Measurements from ENCODE around the gene ZFP1.
"Not testable (repeated sequence)": the region's sequence is repeated elsewhere in the genome, so short reads cannot be mapped to it uniquely, and the experiment has no call there.

Gene ZFP1

DNA sequence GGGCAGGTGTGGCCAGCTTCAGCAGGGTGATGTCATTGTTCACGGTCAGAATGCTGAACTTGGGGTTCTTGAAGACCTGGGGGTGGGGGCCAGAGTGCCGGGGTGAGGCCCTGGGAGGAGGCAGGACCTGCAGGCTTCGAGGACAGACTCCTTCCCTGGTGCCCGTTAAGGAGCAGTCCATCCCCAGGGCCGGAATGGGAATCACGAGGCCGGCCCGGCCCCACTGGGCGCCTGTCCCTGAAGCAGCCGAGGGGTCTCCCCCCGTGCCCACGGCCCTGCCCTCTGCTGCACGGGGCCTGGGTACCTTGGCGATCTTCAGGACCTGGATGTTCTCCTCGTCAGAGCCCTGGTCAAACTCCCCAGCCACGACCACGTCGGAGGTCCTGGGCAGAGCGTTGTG, 57.1 kb downstream of the ZFP1 start:
- not testable (repeated sequence) for DNase-seq

DNA sequence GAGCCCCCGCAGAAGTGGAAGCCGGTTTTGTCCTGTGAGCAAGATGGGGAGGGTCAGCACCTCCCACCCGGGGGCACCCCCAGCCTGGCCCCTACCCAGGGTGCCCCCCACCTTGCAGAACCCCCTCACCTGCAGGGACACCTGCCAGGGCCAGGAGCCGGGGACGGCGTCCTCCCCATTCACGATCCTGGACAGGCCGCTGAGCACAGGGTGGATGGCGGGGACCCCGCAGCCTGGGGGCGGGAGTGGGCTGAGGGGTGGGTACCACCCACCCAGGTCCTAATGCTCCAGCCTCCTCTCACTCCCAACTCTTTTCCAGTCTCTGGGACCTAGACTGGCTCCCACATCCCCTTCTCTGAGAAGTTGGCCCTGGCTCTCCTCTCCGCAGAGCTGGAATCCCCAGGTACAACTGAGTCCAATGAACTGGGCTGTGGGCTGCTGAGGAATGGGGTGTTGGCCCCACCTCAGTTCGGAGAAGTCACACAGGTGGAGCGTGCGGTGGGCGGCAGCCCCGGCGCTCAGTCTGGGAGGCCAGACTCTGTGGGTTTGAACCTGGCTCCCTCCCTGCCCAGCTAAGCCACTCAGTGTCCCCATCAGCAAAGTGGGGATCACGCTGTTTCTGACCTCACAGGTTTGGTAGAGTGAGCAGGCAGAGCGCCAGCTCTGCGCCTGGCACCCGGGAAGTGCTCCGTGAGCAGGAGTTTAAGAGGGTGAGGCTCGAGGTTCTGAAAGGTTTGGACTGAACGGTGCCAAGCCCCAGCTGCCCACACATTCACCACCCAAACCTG, 57.8 kb downstream of the ZFP1 start:
- DNase-seq = not testable (repeated sequence)

DNA sequence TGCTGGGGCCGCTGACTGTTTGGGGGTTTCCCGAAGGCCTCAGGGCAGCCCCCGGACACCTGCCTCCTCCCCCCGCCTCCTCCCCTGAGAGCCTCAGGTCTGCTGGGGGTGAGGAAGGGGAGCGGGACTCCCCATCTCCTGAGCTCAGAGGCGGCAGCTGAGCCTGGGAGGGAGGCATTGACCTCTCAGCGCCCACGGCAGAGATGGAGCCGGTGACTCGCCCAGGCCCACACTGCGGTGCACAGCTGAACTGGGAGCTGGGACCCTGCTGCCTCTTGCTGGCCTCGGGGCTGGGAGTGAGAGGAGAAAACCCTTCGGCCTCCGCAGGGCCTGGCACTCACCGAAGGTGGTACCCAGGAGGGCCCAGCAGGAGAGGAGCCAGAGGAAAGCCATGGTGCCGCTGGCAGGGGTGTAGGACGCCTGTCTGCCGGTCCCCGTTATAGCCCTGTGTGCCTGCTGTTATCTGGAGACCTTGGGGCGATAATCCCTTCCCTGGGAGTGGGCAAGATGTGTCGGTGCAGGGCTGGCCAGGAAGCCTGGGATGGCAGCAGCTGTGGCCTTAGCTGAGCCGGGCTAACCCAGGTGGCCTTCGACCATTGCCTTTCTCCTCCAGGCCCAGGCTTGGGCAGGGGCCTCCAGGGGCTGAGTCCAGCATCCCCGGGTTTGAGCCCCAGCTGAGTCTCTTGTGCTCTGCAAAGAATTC, 58.6 kb downstream of the ZFP1 start, which contains the start of gene CTRB2:
Gene CTRB2, minus strand, starts transcription at position 413 of the 703 bp plus-strand sequence. Its CDS starts 20 bp downstream, at position 393.
- DNase-seq = no peak

DNA sequence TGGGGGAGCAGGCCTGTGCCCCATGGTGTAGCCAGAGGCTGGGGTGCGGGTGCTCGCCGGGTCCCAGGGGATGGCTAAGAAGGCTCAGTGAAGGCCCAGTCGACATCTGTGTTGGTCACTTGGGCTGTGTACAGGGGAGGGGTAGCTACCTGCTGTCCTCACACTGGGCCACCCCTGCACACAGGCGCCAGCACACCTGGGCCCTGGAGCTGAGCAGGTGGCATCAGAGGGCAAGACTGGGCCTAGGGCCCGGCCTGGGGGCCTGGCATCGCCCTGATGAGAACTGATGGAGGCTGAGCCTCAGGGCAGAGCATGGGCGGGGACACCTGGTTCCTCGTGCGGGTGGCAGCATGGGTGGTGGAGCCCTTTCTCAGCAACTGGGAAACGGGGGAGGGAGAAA, 59.5 kb downstream of the ZFP1 start:
- no peak for DNase-seq

DNA sequence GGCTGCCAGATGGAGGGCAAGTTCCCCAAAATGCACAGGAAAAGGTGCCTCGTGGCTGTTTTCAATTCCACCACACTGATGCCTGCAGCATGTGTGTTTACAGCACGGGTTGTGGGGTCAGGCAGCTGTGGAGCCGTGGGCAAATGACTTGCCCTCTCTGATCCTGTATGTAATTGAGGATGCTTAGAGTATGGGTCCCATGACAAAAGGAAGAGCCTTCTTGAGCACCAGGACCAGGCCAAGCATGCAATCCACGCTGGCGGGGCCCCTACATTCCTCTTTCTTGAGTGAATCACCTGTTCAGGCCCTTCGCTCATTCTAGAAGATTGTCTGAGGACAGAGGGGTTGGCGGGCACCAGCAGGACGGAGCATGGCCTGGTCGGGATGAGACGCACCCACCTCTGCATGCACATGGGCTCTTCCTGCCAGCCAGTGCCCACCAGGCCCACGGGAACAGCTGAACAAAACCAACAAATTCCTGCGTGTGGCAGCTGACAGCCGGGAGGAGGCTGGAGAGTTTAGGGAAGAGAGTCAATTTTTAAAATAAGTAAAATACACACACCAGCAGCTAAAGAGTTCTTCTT, 60.0 kb downstream of the ZFP1 start:
- no peak for DNase-seq

DNA sequence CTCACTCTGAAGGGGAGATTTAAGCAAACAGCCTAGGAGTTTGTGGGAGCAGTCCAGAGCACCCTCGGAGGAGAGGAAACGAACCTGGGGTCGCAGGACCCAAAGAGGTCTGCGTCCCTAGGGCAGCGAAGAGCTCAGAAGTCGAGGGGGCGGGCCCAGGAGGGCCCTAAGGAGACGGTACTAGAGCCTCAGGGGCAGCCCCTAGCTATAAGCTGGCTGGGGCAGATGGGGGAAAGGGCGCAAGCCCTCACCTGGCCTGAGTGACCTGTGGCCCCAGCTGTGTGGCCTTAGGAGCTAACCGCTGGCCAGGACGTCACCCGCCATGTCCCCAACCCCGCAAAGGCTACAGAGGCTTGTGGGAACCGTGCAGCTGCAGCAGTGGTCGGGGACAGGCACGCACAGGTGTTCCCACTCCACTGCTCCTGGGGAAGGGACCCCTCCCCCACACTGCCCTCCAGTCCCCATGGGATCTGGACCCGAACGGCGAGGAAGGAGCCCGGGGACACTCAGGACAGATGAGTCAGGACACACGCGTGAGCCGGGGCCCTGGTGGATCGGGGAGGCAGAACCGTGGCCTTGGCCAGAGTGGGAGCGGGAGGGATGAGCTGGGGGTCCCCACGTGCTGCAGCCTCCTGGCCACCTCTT, 60.7 kb downstream of the ZFP1 start:
- no peak for DNase-seq

DNA sequence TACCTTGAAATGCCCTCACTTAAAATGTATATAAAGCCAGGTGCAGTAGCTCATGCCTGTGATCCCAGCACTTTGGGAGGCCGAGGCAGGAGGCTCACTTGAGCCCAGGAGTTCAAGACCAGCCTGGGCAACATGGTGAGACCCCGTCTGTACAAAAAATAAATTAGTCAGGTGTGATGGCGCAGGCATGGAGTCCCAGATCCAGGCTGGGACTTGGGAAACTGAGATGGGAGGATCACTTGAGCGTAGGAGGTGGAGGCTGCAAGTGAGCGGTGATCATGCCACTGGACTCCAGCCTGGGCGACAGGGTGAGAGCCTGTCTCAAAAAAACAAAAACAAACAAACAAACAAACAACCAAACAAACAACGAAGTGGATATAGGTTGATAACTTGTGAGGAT, 61.2 kb downstream of the ZFP1 start:
- not testable (repeated sequence) for DNase-seq

DNA sequence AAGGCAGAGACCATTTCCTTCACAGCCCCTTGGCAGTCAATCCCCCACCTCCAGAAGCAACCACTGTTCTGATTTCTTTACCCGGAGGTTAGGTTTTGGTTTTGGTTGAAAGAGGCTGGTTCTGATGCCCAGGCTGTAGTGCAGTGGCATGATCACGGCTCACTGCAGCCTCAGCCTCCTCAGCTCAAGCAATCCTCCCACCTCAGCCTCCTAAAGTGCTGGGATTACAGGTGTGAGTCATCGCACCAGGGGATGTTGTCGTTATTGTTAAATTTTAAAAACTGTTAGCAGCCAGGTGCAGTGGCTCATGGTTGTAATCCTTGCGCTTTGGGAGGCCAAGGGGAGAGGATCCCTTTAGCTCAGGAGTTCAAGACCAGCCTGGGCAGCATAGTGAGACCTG, 61.6 kb downstream of the ZFP1 start:
- no peak for DNase-seq

DNA sequence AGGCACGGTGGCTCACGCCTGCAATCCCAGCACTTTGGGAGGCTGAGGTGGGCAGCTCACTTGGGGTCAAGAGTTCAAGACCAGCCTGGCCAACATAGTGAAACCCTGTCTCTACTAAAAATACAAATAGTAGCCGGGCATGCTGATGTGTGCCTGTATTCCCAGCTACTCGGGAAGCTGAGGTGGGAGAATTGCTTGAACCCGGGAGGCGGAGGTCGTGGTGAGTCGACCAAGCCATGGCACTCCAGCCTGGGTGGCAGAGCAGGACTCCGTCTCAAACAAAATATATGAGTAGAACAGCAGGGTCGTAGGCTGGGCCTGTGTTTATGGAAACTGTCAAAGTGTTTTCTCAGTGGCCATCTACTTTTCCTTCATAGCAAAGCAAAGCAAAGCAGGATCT, 63.0 kb downstream of the ZFP1 start:
- DNase-seq = not testable (repeated sequence)

DNA sequence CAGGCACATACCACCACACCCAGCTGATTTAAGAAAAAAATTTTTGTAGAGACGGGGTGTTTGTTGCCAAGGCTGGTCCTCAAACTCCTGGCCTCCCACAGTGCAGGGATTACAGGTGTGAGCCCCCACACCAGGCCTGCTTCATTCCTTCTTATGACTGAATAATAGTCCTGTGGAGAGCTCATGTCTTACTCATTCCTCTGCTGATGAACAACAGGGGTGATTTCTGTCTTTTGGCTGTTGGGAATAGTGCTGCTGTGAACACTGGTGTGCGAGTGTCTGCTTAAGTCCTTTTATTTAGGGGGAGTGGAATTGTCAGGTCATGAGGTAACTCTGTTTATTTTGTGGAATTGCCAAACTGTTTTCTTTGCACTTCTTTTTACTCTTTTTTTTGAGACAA, 67.8 kb downstream of the ZFP1 start:
- DNase-seq = no peak

DNA sequence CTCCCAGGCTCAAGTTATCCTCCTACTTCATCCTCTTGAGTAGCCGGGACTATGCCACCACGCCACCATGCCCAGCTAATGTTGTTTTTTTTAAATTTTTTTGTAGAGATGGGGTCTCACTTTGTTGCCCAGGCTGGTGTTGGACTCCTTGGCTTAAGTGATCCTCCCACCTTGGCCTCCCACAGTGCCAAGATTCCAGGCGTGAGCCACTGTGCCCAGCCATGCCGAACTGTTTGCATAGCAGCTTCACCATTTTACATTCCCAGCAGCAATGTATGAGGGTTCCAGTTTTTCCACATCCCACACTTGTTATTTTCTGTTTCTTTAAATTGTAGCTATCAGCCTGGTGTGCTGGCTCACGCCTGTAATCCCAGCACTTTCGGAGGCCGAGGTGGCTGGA, 68.3 kb downstream of the ZFP1 start:
- DNase-seq = no peak

DNA sequence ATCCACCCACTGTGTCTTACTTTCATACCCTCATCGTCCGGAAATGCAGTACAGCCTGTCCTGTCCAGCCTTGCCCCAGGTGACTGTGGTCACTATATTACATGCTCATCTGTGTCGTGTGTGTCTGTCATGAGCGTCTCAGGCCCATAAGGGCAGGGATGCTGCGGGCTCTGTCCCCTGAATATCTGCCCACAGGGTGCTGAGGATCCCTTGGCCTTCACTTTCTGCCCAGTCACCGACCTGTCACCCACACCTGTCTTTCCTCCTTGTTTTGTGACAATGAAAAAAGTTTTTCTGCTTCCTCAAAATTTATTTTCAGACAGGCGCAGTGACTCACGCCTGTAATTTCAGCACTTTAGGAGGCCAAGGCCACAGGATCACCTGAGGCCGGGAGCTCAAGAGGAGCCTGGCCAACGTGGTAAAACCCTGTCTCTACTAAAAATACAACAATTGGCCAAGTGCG, 69.1 kb downstream of the ZFP1 start:
- no peak for DNase-seq

DNA sequence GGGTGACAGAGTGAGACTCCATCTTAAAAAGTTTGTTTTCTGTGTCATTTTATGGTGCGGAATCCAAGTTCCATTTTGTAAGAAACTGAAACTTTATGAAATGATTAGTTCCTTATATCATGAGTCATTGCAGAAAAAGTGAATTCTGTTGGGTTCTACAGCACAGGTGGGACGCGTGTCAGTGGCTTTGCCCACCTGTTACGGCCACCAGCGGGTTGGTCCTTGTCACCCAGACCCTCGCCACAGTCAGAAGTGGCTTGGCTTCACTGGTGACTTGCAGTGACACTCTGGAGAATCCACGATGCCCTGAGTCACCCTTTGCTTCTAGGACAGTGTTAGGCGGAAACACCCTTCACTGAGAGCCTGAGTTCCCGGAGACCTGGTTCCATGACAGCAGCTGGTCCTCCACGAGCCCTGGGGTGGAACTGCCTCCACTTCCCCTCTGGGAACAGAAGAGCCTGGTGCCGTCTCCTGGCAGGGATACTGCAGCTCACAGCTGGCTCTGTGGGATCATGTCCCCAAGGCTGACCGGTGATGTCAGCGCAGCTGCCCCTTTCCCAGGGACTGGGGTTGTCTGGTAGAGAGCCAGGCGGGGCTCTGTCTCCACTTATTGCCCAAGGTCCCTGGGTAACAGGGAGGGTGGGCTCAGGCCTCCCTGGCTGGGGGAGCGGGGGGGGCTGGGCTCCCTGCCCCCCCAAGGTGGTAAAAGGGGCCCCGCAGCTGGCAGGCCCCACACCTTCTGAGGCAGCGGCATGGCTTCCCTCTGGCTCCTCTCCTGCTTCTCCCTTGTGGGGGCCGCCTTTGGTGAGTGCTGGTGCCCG, 70.1 kb downstream of the ZFP1 start, which contains the start of gene CTRB1:
Gene CTRB1, plus strand, starts transcription at position 733 of the 821 bp plus-strand sequence. Its CDS starts 20 bp downstream, at position 753.
- DNase-seq = no peak

DNA sequence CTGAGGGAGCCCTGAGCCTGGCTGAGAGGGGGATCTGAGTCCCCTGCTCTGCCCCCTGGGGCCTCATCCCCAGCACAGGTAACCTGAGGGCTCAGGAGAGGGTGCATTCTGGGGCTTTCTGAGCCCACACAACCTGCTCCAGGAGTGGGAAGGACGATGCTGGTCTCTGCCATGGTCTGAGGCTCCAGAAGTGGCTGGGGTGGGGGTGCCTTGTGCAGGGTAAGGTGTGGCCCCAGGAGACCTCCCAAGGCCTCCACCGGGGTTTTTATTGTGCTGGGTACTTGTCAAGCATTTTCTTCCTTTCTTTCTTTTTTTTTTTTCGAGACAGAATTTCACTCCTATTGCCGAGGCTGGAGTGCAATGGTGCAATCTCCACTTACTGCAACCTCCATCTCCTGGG, 70.8 kb downstream of the ZFP1 start:
- no peak for DNase-seq

DNA sequence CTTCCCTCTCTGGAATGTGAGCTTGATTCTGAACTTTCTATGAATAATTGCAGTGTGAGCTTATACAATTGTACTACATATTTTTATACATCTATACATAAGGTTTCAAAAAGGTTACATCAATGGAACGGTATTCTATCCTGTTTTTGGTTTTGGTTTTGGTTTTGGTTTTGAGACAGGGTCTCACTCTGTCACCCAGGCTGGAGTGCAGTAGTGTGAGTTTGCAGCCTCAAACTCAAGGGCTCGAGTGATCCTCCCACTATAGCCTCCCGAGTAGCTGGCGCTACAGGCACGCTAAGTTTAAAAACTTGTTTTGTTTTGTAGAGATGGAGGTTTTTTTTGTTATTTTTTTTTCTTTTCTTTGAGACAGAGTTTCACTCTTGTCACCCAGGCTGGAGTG, 71.5 kb downstream of the ZFP1 start:
- no peak for DNase-seq
